Measurements from ENCODE around the gene YEATS4. TPM values are rescaled to one million over a fixed set of nuclear protein-coding genes. Genes with fewer than 3 reads are reported as not detected.

The YEATS4 gene
- total and polyA plus RNA-seq, 2 donors (not counting 1 experiment from before 2014, with no cell fraction given): 17.7 to 18.0 TPM

- H3K4me3 Mint-ChIP-seq: no peak overlapping the region
- Histone ChIP-seq H3K4me2 (replicated peaks; ENCODE audit: low read depth, low read length, poor library complexity, severe bottlenecking) (no peak overlapping the region), H3K27ac (ENCODE audit: low read length in 2 of 2) (no peak overlapping the region), H3K9ac (ENCODE audit: low read length) (no peak overlapping the region), H3K27me3 (replicated peaks in 1 of 4; ENCODE audit: control extremely low read depth in 1 of 4, control insufficient read depth in 3 of 4, insufficient read depth in 4 of 4, low read length in 3 of 4) (no peaks in the 10 kb centered on the region), H3K4me1 (ENCODE audit: control insufficient read depth in 2 of 2, insufficient read depth in 2 of 2, low read length in 2 of 2) (no peaks in the 10 kb centered on the region), H2AFZ (ENCODE audit: insufficient read depth, low read depth, low read length, poor library complexity, severe bottlenecking) (no peak overlapping the region), H3K4me3 (ENCODE audit: control extremely low read depth in 1 of 5, extremely low read depth in 1 of 5, insufficient read depth in 1 of 5, low read depth in 2 of 5, low read length in 4 of 5) (no peak overlapping the region), H4K20me1 (ENCODE audit: control insufficient read depth, insufficient read depth, low read length, poor library complexity, severe bottlenecking) (no peaks in the 10 kb centered on the region), H3K9me3 (ENCODE audit: control extremely low read depth in 1 of 3, control insufficient read depth in 2 of 3, insufficient read depth in 1 of 3, low read length in 2 of 3) (peaks cover 0 to 6% (median 4%) of the 10 kb centered on the region in 3 donors), H3K79me2 (ENCODE audit: control insufficient read depth, insufficient read depth, low read length) (no peaks in the 10 kb centered on the region), H3K36me3 (replicated peaks in 1 of 2; ENCODE audit: control extremely low read depth in 1 of 2, control insufficient read depth in 1 of 2, extremely low read depth in 1 of 2, insufficient read depth in 2 of 2, low read length in 1 of 2) (peaks cover 3 to 5% of the 10 kb centered on the region in 2 experiments)
- ATAC-seq (ENCODE audit: low read depth): no peak
- no peaks in the 10 kb centered on the region for H3K4me1 Mint-ChIP-seq
- DNase-seq: no peak
- intact Hi-C loops (cut with micrococcal nuclease): no loop called here
- POLR2A ChIA-PET: interaction anchor here (0.6 kb wide), 1 partner anchor 349 kb away, joined by 3 read pairs; no protein-coding TSS in a partner anchor
- no peaks in the 10 kb centered on the region for H3K9me3 Mint-ChIP-seq (ENCODE audit: insufficient read depth)
- H3K27ac Mint-ChIP-seq: no peak overlapping the region
- CTCF ChIA-PET: no interaction called here
- TF ChIP-seq CTCF (IDR thresholded peaks at IDR 0.05) (no peak), EZH2 (IDR thresholded peaks at IDR 0.05; ENCODE audit: borderline replicate concordance, insufficient read depth, low read depth, low read length, poor library complexity, severe bottlenecking) (no peak)
- H3K27me3 Mint-ChIP-seq: no peaks in the 10 kb centered on the region
- no CpG with 5 or more reads among the region's 3 CpGs for WGBS (ENCODE audit: insufficient coverage)
Observed at GRCh38 chr12:69397978-69398377, 38.4 kb downstream of the YEATS4 start.

GRCh38 chr12:69401940-69402339, 42.4 kb downstream of the YEATS4 start:
- Histone ChIP-seq H3K27ac (ENCODE audit: low read length in 2 of 2) (no peak overlapping the region), H3K4me1 (ENCODE audit: control insufficient read depth in 2 of 2, insufficient read depth in 2 of 2, low read length in 2 of 2) (no peaks in the 10 kb centered on the region), H2AFZ (ENCODE audit: insufficient read depth, low read depth, low read length, poor library complexity, severe bottlenecking) (no peak overlapping the region), H3K4me2 (replicated peaks; ENCODE audit: low read depth, low read length, poor library complexity, severe bottlenecking) (no peak overlapping the region), H3K9ac (ENCODE audit: low read length) (no peak overlapping the region), H3K9me3 (ENCODE audit: control extremely low read depth in 1 of 3, control insufficient read depth in 2 of 3, insufficient read depth in 1 of 3, low read length in 2 of 3) (peaks cover 0 to 3% (median 2%) of the 10 kb centered on the region in 3 donors), H4K20me1 (ENCODE audit: control insufficient read depth, insufficient read depth, low read length, poor library complexity, severe bottlenecking) (no peaks in the 10 kb centered on the region), H3K79me2 (ENCODE audit: control insufficient read depth, insufficient read depth, low read length) (no peaks in the 10 kb centered on the region), H3K36me3 (replicated peaks in 1 of 2; ENCODE audit: control extremely low read depth in 1 of 2, control insufficient read depth in 1 of 2, extremely low read depth in 1 of 2, insufficient read depth in 2 of 2, low read length in 1 of 2) (peaks cover 0 to 2% of the 10 kb centered on the region in 2 experiments), H3K4me3 (ENCODE audit: control extremely low read depth in 1 of 5, extremely low read depth in 1 of 5, insufficient read depth in 1 of 5, low read depth in 2 of 5, low read length in 4 of 5) (no peak overlapping the region), H3K27me3 (replicated peaks in 1 of 4; ENCODE audit: control extremely low read depth in 1 of 4, control insufficient read depth in 3 of 4, insufficient read depth in 4 of 4, low read length in 3 of 4) (no peaks in the 10 kb centered on the region)
- WGBS (ENCODE audit: insufficient coverage): 100% methylated on average over 3 of the region's 4 CpGs
- no peaks in the 10 kb centered on the region for H3K27me3 Mint-ChIP-seq
- intact Hi-C loops (cut with micrococcal nuclease): no loop called here
- no peaks in the 10 kb centered on the region for H3K9me3 Mint-ChIP-seq (ENCODE audit: insufficient read depth)
- POLR2A ChIA-PET: no interaction called here
- no peaks in the 10 kb centered on the region for H3K4me1 Mint-ChIP-seq
- ATAC-seq (ENCODE audit: low read depth) (no peak), DNase-seq (no peak)
- H3K4me3 Mint-ChIP-seq: no peak overlapping the region
- no peak overlapping the region for H3K27ac Mint-ChIP-seq
- TF ChIP-seq EZH2 (IDR thresholded peaks at IDR 0.05; ENCODE audit: borderline replicate concordance, insufficient read depth, low read depth, low read length, poor library complexity, severe bottlenecking): no peak
- no peak for TF ChIP-seq CTCF (IDR thresholded peaks at IDR 0.05)
- CTCF ChIA-PET: interaction anchor here (0.6 kb wide), 1 partner anchor 247 kb away, joined by 4 read pairs; no protein-coding TSS in a partner anchor
